ENCODE measurements around the gene NEK11. TPM values are rescaled to one million over a fixed set of nuclear protein-coding genes. Genes with fewer than 3 reads are reported as not detected.

NEK11 gene
- total and polyA plus RNA-seq, 9 of the 15 experiments (the other 6 are each of a cell fraction or from before 2014, with no cell fraction given), result 0.28 to 1.5 (median 0.87) TPM

DNA sequence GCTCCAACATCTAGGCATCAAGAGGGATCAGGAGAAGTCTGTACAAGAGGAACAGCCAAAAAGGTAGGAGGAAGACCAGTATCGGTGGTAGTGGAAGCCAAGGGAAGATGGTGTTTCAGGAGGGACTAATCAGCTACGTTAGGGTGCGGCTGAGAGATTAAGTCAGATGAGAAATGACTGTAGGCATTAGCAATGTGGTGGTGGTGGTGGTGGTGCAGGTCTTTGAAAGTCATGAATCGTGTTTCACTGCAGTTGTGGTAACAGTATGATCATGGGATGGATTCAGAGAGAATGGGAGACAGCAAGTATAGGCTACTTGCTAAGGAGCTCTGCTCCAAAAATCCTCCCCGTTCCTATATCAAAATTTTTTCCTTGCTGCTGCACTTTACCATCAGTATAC lies 35.6 kb upstream of the NEK11 start (continued):
- TF ChIP-seq, protein P1, sequence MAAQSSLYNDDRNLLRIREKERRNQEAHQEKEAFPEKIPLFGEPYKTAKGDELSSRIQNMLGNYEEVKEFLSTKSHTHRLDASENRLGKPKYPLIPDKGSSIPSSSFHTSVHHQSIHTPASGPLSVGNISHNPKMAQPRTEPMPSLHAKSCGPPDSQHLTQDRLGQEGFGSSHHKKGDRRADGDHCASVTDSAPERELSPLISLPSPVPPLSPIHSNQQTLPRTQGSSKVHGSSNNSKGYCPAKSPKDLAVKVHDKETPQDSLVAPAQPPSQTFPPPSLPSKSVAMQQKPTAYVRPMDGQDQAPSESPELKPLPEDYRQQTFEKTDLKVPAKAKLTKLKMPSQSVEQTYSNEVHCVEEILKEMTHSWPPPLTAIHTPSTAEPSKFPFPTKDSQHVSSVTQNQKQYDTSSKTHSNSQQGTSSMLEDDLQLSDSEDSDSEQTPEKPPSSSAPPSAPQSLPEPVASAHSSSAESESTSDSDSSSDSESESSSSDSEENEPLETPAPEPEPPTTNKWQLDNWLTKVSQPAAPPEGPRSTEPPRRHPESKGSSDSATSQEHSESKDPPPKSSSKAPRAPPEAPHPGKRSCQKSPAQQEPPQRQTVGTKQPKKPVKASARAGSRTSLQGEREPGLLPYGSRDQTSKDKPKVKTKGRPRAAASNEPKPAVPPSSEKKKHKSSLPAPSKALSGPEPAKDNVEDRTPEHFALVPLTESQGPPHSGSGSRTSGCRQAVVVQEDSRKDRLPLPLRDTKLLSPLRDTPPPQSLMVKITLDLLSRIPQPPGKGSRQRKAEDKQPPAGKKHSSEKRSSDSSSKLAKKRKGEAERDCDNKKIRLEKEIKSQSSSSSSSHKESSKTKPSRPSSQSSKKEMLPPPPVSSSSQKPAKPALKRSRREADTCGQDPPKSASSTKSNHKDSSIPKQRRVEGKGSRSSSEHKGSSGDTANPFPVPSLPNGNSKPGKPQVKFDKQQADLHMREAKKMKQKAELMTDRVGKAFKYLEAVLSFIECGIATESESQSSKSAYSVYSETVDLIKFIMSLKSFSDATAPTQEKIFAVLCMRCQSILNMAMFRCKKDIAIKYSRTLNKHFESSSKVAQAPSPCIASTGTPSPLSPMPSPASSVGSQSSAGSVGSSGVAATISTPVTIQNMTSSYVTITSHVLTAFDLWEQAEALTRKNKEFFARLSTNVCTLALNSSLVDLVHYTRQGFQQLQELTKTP (IDR thresholded peaks at IDR 0.05; ENCODE audit: low read depth in 1 of 2, partially characterized antibody in 2 of 2), result no peak
- TF ChIP-seq EWSR1 (IDR thresholded peaks at IDR 0.05; ENCODE audit: borderline replicate concordance, low read depth, partially characterized antibody) (no peak), MED1 (CRISPR knock-in tag; IDR thresholded peaks at IDR 0.05; ENCODE audit: borderline replicate concordance) (no peak), ZNF583 (CRISPR knock-in tag; IDR thresholded peaks at IDR 0.05) (no peak)

DNA sequence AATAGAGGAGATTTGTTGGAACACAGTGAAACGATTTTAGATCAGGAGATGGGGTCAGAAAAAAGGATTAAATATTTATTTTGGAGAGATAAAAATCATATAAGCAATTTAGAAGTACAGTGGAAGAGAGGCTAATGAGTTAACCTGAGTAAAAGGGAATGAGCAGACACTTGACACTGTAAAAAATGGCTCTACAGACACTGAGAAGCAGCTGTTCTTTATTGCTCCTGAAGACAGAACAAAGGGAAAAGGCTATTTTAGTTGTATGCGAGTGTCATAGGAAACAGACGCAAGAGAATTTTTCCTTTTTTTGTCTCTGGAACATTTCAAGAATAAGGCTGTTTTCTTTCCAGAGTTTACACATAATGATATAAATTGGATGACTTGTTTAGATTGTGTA lies 34.3 kb upstream of the NEK11 start:
- Histone ChIP-seq H3K4me3 (no peak overlapping the region), H4K20me1 (replicated peaks; ENCODE audit: control insufficient read depth, insufficient read depth, low read length) (no peaks in the 10 kb centered on the region), H3K9ac (ENCODE audit: insufficient read depth in 1 of 2, low read depth in 2 of 2, low read length in 2 of 2) (no peak overlapping the region), H3K36me3 (ENCODE audit: control insufficient read depth, insufficient read depth, low read length) (peaks cover 24% of the 10 kb centered on the region; the same call in 2 of the 3 replicates), H3K79me2 (ENCODE audit: control insufficient read depth, insufficient read depth, low read length) (no peaks in the 10 kb centered on the region), H2AFZ (ENCODE audit: low read depth, low read length) (no peak overlapping the region), H3K9me3 (replicated peaks; ENCODE audit: control insufficient read depth, insufficient read depth, low read depth, low read length) (no peaks in the 10 kb centered on the region), H3K27ac (ENCODE audit: extremely low read depth, low read depth, low read length) (no peak overlapping the region), H3K9me1 (ENCODE audit: control insufficient read depth, insufficient read depth, low read length) (no peaks in the 10 kb centered on the region), H3K27me3 (ENCODE audit: control insufficient read depth in 2 of 2, insufficient read depth in 2 of 2, low read length in 2 of 2) (no peaks in the 10 kb centered on the region), H3K4me2 (ENCODE audit: insufficient read depth, low read length) (no peak overlapping the region), H3K4me1 (replicated peaks in 1 of 2; ENCODE audit: control insufficient read depth in 2 of 2, insufficient read depth in 2 of 2, low read length in 2 of 2) (no peaks in the 10 kb centered on the region)
- ChIA-PET CTCF (ENCODE audit: low intra/inter-chr PET ratio) (no interaction called here), POLR2A (interaction anchor here (0.8 kb wide), 1 partner anchor 18 kb away, joined by 4 read pairs; no protein-coding TSS in a partner anchor)
- DNase-seq (ENCODE audit: extremely low read depth in 1 of 4, low spot score in 3 of 4), result no peak
- no peak for ATAC-seq
- intact Hi-C loops (cut with micrococcal nuclease) (no loop called here), in situ Hi-C loops (cut with MboI) (no loop called here)
- BruUV-seq (replicated peaks), result no TSS peak
- TF ChIP-seq EWSR1 (IDR thresholded peaks at IDR 0.05; ENCODE audit: borderline replicate concordance, low read depth, partially characterized antibody), result no peak
- no peak for FAIRE-seq
- 50% methylated on average over 1 of the region's 3 CpGs for WGBS (ENCODE audit: insufficient coverage, low coverage, missing lambda C conversion rate)
